Stimulated activated CD4-positive, alpha-beta T cell treated with anti-CD3 and anti-CD28 coated beads, Interleukin-2, amount 100 ng/mL, for 24 hours (primary cell): ENCODE data around the gene POU3F1.
A peak's percentile ranks its signal among the peaks of the same experiment; 100 is the strongest.

Source experiments
- DNase-seq, 2 donors: peaks; one replicate each; pipeline ENCODE4 v3.0.0-alpha.2; 2020

The POU3F1 gene

DNA sequence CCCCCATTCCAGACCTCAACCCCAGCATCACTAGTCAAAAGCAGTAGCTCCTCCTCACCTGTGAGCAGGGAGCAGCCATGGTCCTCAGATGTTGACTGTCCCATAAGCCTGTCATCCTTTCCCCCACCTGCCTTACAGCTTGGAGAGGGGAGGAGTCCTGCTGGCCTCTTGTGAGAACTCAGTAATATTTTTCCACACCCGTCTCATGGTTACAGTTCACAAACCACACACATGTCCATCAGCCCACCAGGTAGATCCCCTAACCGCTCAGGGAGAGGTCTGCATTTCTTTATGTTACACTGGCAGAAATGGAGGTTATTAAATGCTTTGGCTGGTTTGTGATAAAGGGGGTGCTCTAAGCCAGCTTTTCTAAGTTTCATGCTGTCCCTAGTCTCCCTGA is 26.3 kb upstream of the POU3F1 start:
- DNase-seq: no peak

DNA sequence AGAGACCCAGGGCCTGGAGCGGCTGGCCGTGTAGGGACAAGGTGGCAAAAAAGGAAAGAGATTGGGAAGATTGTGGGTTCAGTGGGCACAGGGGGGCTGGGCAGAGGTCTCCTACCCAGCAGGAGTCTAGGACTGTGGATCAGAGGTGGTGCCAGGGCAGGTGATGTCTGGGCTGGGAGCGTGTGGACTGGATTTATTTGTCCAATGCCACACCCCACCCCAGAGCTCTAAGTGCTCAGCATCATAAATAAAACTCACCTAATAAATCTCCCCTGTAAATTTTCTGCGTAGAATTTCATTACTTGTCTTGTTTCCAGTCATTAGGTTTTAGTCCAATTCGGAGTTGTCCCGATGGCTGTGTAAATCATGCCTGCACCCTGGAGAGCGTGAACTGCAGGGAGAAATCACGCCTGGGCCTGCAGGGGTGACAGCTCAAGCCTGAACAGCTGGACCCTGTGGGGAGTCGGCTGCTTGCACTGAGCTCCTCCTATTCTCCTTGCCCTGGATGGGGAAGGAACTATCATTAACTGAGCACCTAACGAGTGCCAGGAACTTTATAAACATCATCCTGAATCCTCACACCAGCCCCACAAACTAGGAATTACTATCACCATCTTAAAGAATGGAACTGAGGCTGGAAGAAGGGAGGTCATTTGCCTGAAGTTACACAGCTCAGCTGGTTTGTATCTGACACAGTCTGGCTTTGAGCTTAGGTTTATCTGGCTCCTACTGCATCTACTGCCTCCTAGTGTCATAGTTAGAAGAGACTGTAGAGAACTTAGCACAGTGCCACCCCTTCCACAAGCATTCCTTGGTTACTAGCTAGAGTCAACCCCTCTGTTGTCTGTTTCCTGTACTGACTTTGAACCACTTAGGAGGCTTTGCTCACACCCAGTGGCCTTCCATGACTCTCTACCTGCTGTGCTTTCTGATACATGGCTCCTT is 25.0 kb upstream of the POU3F1 start:
- DNase-seq: no peak

GRCh38 chr1:38068980-38069340 is 22.4 kb upstream of the POU3F1 start:
- no peak for DNase-seq

GRCh38 chr1:38068220-38068979 is 21.8 kb upstream of the POU3F1 start:
- no peak for DNase-seq

GRCh38 chr1:38064197-38064903 is 17.8 kb upstream of the POU3F1 start:
- DNase-seq: no peak

- DNase-seq: no peak
Observed at GRCh38 chr1:38063616-38064015, 17.0 kb upstream of the POU3F1 start.

GRCh38 chr1:38062361-38063288 is 16.0 kb upstream of the POU3F1 start:
- no peak for DNase-seq

DNA sequence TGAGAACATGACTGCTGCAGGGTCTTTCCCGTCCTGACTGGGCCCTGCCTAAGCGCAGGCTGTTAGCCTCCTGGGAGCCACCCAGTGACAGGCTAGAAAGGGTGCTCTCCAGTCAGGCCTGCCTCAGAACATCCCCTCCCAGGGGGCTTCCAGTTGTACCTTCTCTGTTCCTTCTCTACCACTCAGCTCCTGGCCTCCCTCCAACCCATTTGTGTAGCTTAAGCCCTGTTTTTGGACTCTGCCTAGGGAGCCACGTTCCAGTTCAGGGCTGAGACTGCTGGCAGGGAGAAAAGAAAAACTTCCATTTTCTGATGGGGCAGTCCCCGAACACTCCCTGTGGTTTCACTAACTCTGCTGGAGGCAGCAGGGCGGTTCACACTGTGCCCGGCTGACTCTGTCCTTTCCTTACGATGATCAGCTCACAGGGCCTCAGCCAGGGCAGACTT is 15.3 kb upstream of the POU3F1 start:
- no peak for DNase-seq

- no peak for DNase-seq
Observed at GRCh38 chr1:38061290-38061689, 14.7 kb upstream of the POU3F1 start.

DNA sequence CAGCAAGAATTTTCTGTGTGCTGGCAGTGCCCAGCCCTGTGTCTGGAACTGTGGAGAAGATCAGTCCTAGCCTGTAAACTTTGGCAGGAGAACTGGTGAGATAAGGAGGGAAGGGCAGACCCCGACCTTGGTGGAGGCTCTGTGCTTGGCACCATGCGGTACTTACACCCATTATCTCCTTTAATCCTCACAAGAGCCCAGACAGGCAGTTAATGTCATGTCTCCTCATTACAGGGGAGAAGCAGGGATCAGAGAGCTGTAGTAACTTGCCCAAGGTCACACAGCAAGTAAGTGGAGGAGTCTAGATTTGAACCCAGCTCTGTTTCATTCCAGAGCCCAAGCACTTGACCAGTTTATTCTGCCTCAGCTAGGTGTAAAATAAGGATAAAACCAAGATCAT is 13.9 kb upstream of the POU3F1 start:
- no peak for DNase-seq

DNA sequence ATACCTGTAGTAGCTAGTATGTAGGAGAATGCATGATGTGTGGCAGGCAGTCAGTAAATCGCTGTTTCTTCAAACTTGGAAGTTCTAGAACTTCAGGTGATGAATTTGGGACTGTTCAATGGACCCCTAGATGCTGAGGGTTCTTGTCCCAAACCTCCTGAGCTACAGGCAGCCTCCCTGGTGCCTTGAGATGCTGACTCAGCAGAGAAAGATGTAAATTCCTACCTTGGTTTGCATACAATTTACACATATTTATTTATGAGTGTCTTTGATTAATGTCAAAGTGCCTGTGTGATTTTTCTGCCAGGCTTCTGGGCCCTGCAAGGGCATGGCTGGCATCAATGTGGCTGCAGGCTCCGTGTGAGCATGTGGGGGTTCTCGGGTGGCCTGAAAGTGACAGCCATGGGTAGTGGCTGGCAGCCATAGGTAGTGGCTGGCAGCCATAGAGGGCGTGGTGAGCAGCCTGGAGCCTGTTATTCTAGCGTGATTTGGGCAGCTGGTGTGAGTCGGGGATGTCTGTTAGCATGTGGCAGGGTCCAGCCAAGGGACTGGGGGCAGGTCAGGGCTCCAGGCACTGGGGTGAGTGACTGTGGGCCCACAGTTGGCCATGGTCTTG is 13.2 kb upstream of the POU3F1 start:
- no peak for DNase-seq

DNA sequence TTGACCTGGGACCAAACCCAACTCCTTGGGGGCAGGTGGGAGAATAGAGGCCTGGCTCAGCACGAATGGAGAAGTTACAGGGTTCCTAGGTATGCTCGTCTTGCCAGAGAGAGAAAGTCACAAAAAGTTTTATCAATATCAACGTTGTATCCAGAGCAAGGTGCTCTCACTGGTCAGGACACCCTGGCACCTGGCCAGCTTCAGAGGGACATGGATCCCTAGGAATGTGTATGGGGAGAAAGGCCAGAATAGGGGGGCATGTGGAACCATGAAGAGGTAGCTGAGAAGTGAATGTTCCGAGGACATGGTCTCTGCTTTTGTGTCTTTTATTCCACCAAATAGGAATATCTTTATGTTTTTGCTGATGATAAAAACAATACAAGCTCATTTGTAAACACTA is 9.4 kb upstream of the POU3F1 start:
- DNase-seq: no peak

DNA sequence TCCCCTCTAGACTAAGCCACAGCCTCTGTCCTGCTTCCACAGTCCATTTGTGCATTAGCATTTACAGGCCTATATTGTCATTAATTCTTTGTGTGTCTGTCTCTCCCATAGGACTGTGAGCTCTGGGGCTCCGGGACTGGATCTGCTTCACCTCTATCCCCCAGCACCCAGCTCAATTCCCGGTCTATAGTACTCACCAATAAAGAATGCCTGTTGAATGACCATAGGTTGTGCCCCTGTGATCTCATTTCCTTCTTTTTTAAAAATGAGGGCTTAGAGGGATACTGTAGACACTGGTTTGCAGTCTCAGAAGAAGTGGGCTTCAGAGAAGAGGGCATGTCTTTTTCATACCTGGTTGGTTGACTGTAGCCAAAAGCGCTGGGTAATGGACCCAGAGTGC is 8.8 kb upstream of the POU3F1 start:
- no peak for DNase-seq

DNA sequence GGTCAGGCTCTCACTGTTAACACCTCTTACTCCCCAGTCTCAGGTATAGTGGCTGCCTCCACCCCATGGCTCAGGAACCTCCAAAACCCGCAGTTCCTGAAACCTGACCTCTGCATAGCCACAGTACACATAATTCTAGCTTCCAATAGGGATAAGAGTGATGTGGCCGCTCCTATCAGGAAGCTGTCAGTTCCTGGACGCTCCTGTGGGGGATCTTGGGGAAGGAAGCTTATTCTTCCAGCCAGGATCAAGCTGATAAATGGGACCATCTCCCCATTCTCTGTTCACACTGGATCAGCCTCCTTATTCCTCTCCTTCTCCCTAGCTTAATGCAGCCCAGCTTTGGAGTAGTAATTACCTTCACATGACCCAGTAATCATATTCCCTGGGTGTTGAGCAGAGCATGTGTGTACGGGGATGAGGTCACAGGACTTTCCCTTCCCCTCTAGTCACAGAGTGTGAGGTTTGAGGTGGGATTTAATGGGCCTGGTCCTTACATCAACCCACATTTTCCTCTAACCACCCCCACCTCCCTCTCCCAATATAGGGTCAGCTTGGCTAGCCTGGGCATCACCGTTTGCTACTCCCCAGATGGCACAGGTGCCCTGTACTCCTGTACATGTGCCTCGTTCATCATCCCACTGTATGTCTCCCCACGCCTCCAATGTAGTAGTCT is 7.0 kb upstream of the POU3F1 start:
- no peak for DNase-seq

- DNase-seq: no peak
Observed at GRCh38 chr1:38052750-38053415, 6.3 kb upstream of the POU3F1 start.

DNA sequence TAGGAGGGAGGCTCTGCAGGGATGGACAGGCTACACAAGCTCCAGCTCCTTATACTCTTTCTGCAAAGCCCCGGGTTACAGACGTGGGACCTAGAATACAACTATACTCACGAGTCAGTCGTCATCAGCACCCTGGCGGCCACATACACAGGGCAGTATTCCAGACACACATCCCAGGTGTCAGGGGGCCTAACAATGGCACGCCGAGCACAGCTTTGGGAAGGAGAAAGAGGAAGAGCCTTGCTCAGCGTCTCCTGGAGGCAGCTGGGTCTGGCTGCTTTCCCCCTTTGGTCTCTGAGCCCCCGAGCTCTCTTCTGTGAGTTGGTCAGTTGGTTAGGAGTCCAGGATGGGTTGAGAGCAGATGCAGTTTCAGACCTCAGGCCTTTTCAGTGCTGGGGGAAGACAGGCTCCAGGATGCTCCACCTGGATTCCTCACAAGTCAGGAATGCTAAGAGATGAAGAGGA is 4.5 kb upstream of the POU3F1 start:
- no peak for DNase-seq

- no peak for DNase-seq
Observed at GRCh38 chr1:38050397-38051078, 3.9 kb upstream of the POU3F1 start.

GRCh38 chr1:38047603-38048141 is 1.1 kb upstream of the POU3F1 start:
- no peak for DNase-seq

DNA sequence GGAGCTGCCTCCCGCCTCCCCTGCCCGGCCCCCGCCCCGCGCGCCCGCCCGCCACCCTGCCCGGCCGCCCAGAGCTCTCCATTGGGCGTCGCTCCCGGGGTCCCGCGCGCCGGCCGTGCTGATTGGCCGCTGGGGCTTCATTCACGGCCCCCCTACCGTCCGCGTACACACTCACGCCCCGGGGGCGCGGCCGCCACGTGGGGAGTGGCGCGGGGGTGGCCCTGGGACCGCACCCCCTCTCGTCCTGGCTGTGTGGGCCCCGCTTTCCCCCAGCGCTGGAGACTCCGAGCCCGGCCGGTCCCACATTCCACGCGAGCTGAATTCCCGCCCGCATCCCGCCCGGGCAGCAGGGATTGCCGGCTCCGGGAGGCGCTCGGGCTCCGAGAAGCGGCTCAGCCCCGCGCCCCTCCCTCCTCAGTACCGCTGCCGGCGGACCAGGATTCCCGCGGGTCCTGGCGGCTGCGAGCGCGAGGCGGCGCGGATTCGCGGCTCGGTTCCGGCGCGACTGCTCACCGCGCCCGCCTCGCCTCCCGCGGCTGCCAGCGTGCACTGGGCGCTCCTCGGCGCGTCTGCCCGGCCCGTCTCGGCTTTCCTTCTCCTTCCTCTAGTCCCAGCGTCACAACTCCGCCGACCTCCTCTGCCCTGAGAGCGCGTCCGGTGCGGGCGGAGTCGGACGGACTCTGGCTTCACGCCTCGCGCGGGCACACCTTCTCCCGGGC is 450 bp upstream of the POU3F1 start:
- DNase-seq: peak; percentile 79 to 86
